ENCODE results near the gene KMT2C.

GRCh38 chr7:152203095-152203494, 232.7 kb downstream of the KMT2C start:
- TF ChIP-seq CTCF (conservative IDR thresholded peaks at IDR 0.05) (no peak), ZFX (IDR thresholded peaks at IDR 0.05) (no peak)
